ENCODE results near the gene CLIP1.

CLIP1 gene

GRCh38 chr12:122354958-122355641 lies 67.4 kb downstream of the CLIP1 start:
- DNase-seq, result no peak

- DNase-seq, result no peak
These were observed 70.1 kb downstream of the CLIP1 start for GRCh38 chr12:122352394-122352793.

- DNase-seq, result no peak
These were observed 72.2 kb downstream of the CLIP1 start for GRCh38 chr12:122350141-122350848.

GRCh38 chr12:122349078-122349477 lies 73.4 kb downstream of the CLIP1 start:
- DNase-seq, result no peak

- DNase-seq, result no peak
These were observed 74.0 kb downstream of the CLIP1 start for GRCh38 chr12:122348505-122348904.

- no peak for DNase-seq
These were observed 76.4 kb downstream of the CLIP1 start for GRCh38 chr12:122346054-122346453.

GRCh38 chr12:122345042-122345441 lies 77.4 kb downstream of the CLIP1 start:
- no peak for DNase-seq

- peak in 2 of 4 experiments; percentile 7 to 17 for DNase-seq
These were observed 86.2 kb downstream of the CLIP1 start for GRCh38 chr12:122336015-122336946.

GRCh38 chr12:122333142-122334087 lies 89.1 kb downstream of the CLIP1 start:
- DNase-seq, result no peak

- DNase-seq, result no peak
These were observed 94.7 kb downstream of the CLIP1 start for GRCh38 chr12:122327494-122328385.

GRCh38 chr12:122327014-122327413 lies 95.5 kb downstream of the CLIP1 start:
- no peak for DNase-seq

GRCh38 chr12:122326586-122326985 lies 95.9 kb downstream of the CLIP1 start:
- no peak for DNase-seq

- no peak for DNase-seq
These were observed 99.0 kb downstream of the CLIP1 start for GRCh38 chr12:122323311-122324019.

GRCh38 chr12:122322501-122322900 lies 100.0 kb downstream of the CLIP1 start:
- no peak for DNase-seq

GRCh38 chr12:122318607-122319605 lies 103.6 kb downstream of the CLIP1 start:
- no peak for DNase-seq

GRCh38 chr12:122312926-122313325 lies 109.5 kb downstream of the CLIP1 start:
- no peak for DNase-seq

GRCh38 chr12:122311696-122312095 lies 110.8 kb downstream of the CLIP1 start:
- no peak for DNase-seq

GRCh38 chr12:122310626-122311333 lies 111.7 kb downstream of the CLIP1 start:
- no peak for DNase-seq

Measured in activated naive CD4-positive, alpha-beta T cell (primary cell).